Measurements from ENCODE around the gene GSDME.

The GSDME gene

GRCh38 chr7:24717694-24718320 lies 39.5 kb downstream of the GSDME start:
- H2BK12ac ChIP-seq (ENCODE audit: low read length in 2 of 2): no peak overlapping the region
- H3K27me3 ChIP-seq (ENCODE audit: control insufficient read depth in 1 of 2, insufficient read depth in 1 of 2, low read length in 2 of 2): no peaks in the 10 kb centered on the region
- no peak overlapping the region for H2AK5ac ChIP-seq (ENCODE audit: low read length, severe bottlenecking)
- H2BK120ac ChIP-seq (ENCODE audit: low read depth, low read length): no peak overlapping the region
- H3K4me3 ChIP-seq (ENCODE audit: insufficient read depth in 1 of 2, low read depth in 1 of 2, low read length in 2 of 2): no peak overlapping the region
- peaks cover 35 to 54% of the 10 kb centered on the region in 2 experiments for H3K36me3 ChIP-seq (ENCODE audit: control insufficient read depth in 1 of 2, insufficient read depth in 2 of 2, low read depth in 1 of 2, low read length in 2 of 2)
- 82% methylated on average over 6 of the region's 7 CpGs for whole genome bisulfite sequencing
- no peak for DNase-seq
- H3K23ac ChIP-seq (ENCODE audit: low read length in 2 of 2): no peak overlapping the region
- H2BK5ac ChIP-seq (ENCODE audit: low read depth, low read length, poor library complexity, severe bottlenecking): no peak overlapping the region
- H3K9me3 ChIP-seq (ENCODE audit: control insufficient read depth, low read length): no peaks in the 10 kb centered on the region
- H3K9ac ChIP-seq (ENCODE audit: low read length): no peak overlapping the region
- no peak overlapping the region for H3K4ac ChIP-seq (ENCODE audit: low read depth in 1 of 2, low read length in 2 of 2)
- H2BK15ac ChIP-seq (ENCODE audit: low read depth, poor library complexity, severe bottlenecking): no peak overlapping the region
- H3K4me1 ChIP-seq (ENCODE audit: control insufficient read depth, insufficient read depth, low read depth, low read length): peaks cover 17% of the 10 kb centered on the region
- H3K27ac ChIP-seq (ENCODE audit: low read length, poor library complexity, severe bottlenecking): no peak overlapping the region
- no peak overlapping the region for H3K14ac ChIP-seq (ENCODE audit: low read length in 2 of 2)
- peaks cover 24% of the 10 kb centered on the region for H3K79me1 ChIP-seq (replicated peaks; ENCODE audit: low read length, poor library complexity, severe bottlenecking)
- no peak overlapping the region for H3K4me2 ChIP-seq (ENCODE audit: low read length, poor library complexity, severe bottlenecking)
- H4K91ac ChIP-seq (ENCODE audit: low read length): no peak overlapping the region
- no peak overlapping the region for H4K8ac ChIP-seq (ENCODE audit: low read length)
- no peak overlapping the region for H2AFZ ChIP-seq (ENCODE audit: low read depth, low read length)
- H3K18ac ChIP-seq (ENCODE audit: low read depth in 1 of 2, low read length in 2 of 2): no peak overlapping the region

GRCh38 chr7:24717247-24717622 lies 40.0 kb downstream of the GSDME start:
- Histone ChIP-seq H2AFZ (ENCODE audit: low read depth, low read length) (no peak overlapping the region), H3K4me2 (ENCODE audit: low read length, poor library complexity, severe bottlenecking) (no peak overlapping the region), H3K79me1 (replicated peaks; ENCODE audit: low read length, poor library complexity, severe bottlenecking) (peaks cover 20% of the 10 kb centered on the region), H3K27me3 (ENCODE audit: control insufficient read depth in 1 of 2, insufficient read depth in 1 of 2, low read length in 2 of 2) (no peaks in the 10 kb centered on the region), H3K14ac (ENCODE audit: low read length in 2 of 2) (no peak overlapping the region), H3K36me3 (ENCODE audit: control insufficient read depth in 1 of 2, insufficient read depth in 2 of 2, low read depth in 1 of 2, low read length in 2 of 2) (peaks cover 36 to 56% of the 10 kb centered on the region in 2 experiments), H3K18ac (ENCODE audit: low read depth in 1 of 2, low read length in 2 of 2) (no peak overlapping the region), H4K91ac (ENCODE audit: low read length) (no peak overlapping the region), H3K23ac (ENCODE audit: low read length in 2 of 2) (no peak overlapping the region), H2BK120ac (ENCODE audit: low read depth, low read length) (no peak overlapping the region), H2BK5ac (ENCODE audit: low read depth, low read length, poor library complexity, severe bottlenecking) (no peak overlapping the region), H3K9ac (ENCODE audit: low read length) (no peak overlapping the region), H2BK12ac (ENCODE audit: low read length in 2 of 2) (no peak overlapping the region), H2BK15ac (ENCODE audit: low read depth, poor library complexity, severe bottlenecking) (no peak overlapping the region), H3K27ac (ENCODE audit: low read length, poor library complexity, severe bottlenecking) (no peak overlapping the region), H3K4me3 (ENCODE audit: insufficient read depth in 1 of 2, low read depth in 1 of 2, low read length in 2 of 2) (no peak overlapping the region), H3K9me3 (ENCODE audit: control insufficient read depth, low read length) (no peaks in the 10 kb centered on the region), H4K8ac (ENCODE audit: low read length) (no peak overlapping the region), H3K4me1 (ENCODE audit: control insufficient read depth, insufficient read depth, low read depth, low read length) (peaks cover 15% of the 10 kb centered on the region), H3K4ac (ENCODE audit: low read depth in 1 of 2, low read length in 2 of 2) (no peak overlapping the region), H2AK5ac (ENCODE audit: low read length, severe bottlenecking) (no peak overlapping the region)
- 94% methylated on average over 14 of the region's 14 CpGs for WGBS
- DNase-seq: no peak

- no peak overlapping the region for H2BK120ac ChIP-seq (ENCODE audit: low read depth, low read length)
- H3K27me3 ChIP-seq (ENCODE audit: control insufficient read depth in 1 of 2, insufficient read depth in 1 of 2, low read length in 2 of 2): no peaks in the 10 kb centered on the region
- whole genome bisulfite sequencing: 97% methylated on average over 9 of the region's 9 CpGs
- H3K79me1 ChIP-seq (replicated peaks; ENCODE audit: low read length, poor library complexity, severe bottlenecking): peaks cover 17% of the 10 kb centered on the region
- no peak overlapping the region for H3K4ac ChIP-seq (ENCODE audit: low read depth in 1 of 2, low read length in 2 of 2)
- H3K9me3 ChIP-seq (ENCODE audit: control insufficient read depth, low read length): no peaks in the 10 kb centered on the region
- no peak overlapping the region for H3K27ac ChIP-seq (ENCODE audit: low read length, poor library complexity, severe bottlenecking)
- H3K4me2 ChIP-seq (ENCODE audit: low read length, poor library complexity, severe bottlenecking): no peak overlapping the region
- peaks cover 37 to 58% of the 10 kb centered on the region in 2 experiments for H3K36me3 ChIP-seq (ENCODE audit: control insufficient read depth in 1 of 2, insufficient read depth in 2 of 2, low read depth in 1 of 2, low read length in 2 of 2)
- no peak overlapping the region for H4K8ac ChIP-seq (ENCODE audit: low read length)
- H3K18ac ChIP-seq (ENCODE audit: low read depth in 1 of 2, low read length in 2 of 2): no peak overlapping the region
- H3K4me1 ChIP-seq (ENCODE audit: control insufficient read depth, insufficient read depth, low read depth, low read length): peaks cover 15% of the 10 kb centered on the region
- peak overlapping the region; percentile 30 for H2AK5ac ChIP-seq (ENCODE audit: low read length, severe bottlenecking)
- H2BK12ac ChIP-seq (ENCODE audit: low read length in 2 of 2): no peak overlapping the region
- no peak overlapping the region for H4K91ac ChIP-seq (ENCODE audit: low read length)
- no peak for DNase-seq
- no peak overlapping the region for H2BK15ac ChIP-seq (ENCODE audit: low read depth, poor library complexity, severe bottlenecking)
- no peak overlapping the region for H2AFZ ChIP-seq (ENCODE audit: low read depth, low read length)
- no peak overlapping the region for H3K4me3 ChIP-seq (ENCODE audit: insufficient read depth in 1 of 2, low read depth in 1 of 2, low read length in 2 of 2)
- H3K9ac ChIP-seq (ENCODE audit: low read length): no peak overlapping the region
- H3K23ac ChIP-seq (ENCODE audit: low read length in 2 of 2): no peak overlapping the region
- H3K14ac ChIP-seq (ENCODE audit: low read length in 2 of 2): no peak overlapping the region
- no peak overlapping the region for H2BK5ac ChIP-seq (ENCODE audit: low read depth, low read length, poor library complexity, severe bottlenecking)
These were observed 40.6 kb downstream of the GSDME start for GRCh38 chr7:24716480-24717246.

GRCh38 chr7:24715661-24716479 lies 41.4 kb downstream of the GSDME start:
- Histone ChIP-seq H3K9me3 (ENCODE audit: control insufficient read depth, low read length) (no peaks in the 10 kb centered on the region), H4K91ac (ENCODE audit: low read length) (no peak overlapping the region), H3K27me3 (ENCODE audit: control insufficient read depth in 1 of 2, insufficient read depth in 1 of 2, low read length in 2 of 2) (no peaks in the 10 kb centered on the region), H3K23ac (ENCODE audit: low read length in 2 of 2) (no peak overlapping the region), H2BK12ac (ENCODE audit: low read length in 2 of 2) (no peak overlapping the region), H3K4me1 (ENCODE audit: control insufficient read depth, insufficient read depth, low read depth, low read length) (peaks cover 13% of the 10 kb centered on the region), H2BK120ac (ENCODE audit: low read depth, low read length) (no peak overlapping the region), H4K8ac (ENCODE audit: low read length) (no peak overlapping the region), H2BK5ac (ENCODE audit: low read depth, low read length, poor library complexity, severe bottlenecking) (no peak overlapping the region), H3K4me3 (ENCODE audit: insufficient read depth in 1 of 2, low read depth in 1 of 2, low read length in 2 of 2) (no peak overlapping the region), H3K9ac (ENCODE audit: low read length) (no peak overlapping the region), H3K27ac (ENCODE audit: low read length, poor library complexity, severe bottlenecking) (no peak overlapping the region), H2BK15ac (ENCODE audit: low read depth, poor library complexity, severe bottlenecking) (no peak overlapping the region), H3K4ac (ENCODE audit: low read depth in 1 of 2, low read length in 2 of 2) (no peak overlapping the region), H3K18ac (ENCODE audit: low read depth in 1 of 2, low read length in 2 of 2) (no peak overlapping the region), H2AFZ (ENCODE audit: low read depth, low read length) (no peak overlapping the region), H3K36me3 (ENCODE audit: control insufficient read depth in 1 of 2, insufficient read depth in 2 of 2, low read depth in 1 of 2, low read length in 2 of 2) (peaks cover 34 to 58% of the 10 kb centered on the region in 2 experiments), H3K14ac (ENCODE audit: low read length in 2 of 2) (no peak overlapping the region), H3K79me1 (replicated peaks; ENCODE audit: low read length, poor library complexity, severe bottlenecking) (peaks cover 12% of the 10 kb centered on the region), H2AK5ac (ENCODE audit: low read length, severe bottlenecking) (no peak overlapping the region), H3K4me2 (ENCODE audit: low read length, poor library complexity, severe bottlenecking) (no peak overlapping the region)
- DNase-seq: peak; percentile 61
- 72% methylated on average over 16 of the region's 16 CpGs for WGBS
